ENCODE data around the gene ZMYM2.

DNA sequence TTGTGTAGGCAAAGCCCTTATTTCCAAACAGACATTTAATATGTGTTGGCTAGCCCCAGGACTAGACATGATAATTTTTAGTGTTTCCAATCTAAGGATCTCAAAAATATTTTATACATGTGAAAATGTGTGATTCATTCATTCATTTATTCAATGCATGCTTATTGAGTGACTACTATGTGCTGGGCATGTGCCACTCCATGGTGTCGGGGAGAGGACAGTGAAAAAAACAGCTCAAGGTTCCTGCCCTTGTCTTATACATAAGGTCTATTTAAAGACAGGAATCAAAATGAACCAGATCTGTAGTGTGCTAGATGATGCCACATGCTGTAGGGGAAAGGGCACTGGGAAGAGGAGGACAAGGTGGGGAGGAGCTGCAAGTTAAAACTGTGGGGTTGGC lies 165.8 kb downstream of the ZMYM2 start:
- TF ChIP-seq, protein P1, sequence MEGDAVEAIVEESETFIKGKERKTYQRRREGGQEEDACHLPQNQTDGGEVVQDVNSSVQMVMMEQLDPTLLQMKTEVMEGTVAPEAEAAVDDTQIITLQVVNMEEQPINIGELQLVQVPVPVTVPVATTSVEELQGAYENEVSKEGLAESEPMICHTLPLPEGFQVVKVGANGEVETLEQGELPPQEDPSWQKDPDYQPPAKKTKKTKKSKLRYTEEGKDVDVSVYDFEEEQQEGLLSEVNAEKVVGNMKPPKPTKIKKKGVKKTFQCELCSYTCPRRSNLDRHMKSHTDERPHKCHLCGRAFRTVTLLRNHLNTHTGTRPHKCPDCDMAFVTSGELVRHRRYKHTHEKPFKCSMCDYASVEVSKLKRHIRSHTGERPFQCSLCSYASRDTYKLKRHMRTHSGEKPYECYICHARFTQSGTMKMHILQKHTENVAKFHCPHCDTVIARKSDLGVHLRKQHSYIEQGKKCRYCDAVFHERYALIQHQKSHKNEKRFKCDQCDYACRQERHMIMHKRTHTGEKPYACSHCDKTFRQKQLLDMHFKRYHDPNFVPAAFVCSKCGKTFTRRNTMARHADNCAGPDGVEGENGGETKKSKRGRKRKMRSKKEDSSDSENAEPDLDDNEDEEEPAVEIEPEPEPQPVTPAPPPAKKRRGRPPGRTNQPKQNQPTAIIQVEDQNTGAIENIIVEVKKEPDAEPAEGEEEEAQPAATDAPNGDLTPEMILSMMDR (IDR thresholded peaks at IDR 0.05; ENCODE audit: borderline replicate concordance, extremely low read depth, low read length, poor library complexity, severe bottlenecking) = no peak
- TF ChIP-seq EZH2 (IDR thresholded peaks at IDR 0.05; ENCODE audit: borderline replicate concordance, low read depth, low read length, severe bottlenecking) = no peak
